GM18519 (cell line): ENCODE measurements around the gene THSD4.
"Not testable (repeated sequence)": the region's sequence is repeated elsewhere in the genome, so short reads cannot be mapped to it uniquely, and the experiment has no call there.

Experiments
- ATAC-seq: cut with Tn5 transposase; IDR thresholded peaks from one replicate; pipeline ENCODE4 v1.9.1; 2021; ENCODE audit warnings: mild to moderate bottlenecking, moderate library complexity; ENCODE audit not compliant: unreplicated experiment, low FRiP score

THSD4 gene

DNA sequence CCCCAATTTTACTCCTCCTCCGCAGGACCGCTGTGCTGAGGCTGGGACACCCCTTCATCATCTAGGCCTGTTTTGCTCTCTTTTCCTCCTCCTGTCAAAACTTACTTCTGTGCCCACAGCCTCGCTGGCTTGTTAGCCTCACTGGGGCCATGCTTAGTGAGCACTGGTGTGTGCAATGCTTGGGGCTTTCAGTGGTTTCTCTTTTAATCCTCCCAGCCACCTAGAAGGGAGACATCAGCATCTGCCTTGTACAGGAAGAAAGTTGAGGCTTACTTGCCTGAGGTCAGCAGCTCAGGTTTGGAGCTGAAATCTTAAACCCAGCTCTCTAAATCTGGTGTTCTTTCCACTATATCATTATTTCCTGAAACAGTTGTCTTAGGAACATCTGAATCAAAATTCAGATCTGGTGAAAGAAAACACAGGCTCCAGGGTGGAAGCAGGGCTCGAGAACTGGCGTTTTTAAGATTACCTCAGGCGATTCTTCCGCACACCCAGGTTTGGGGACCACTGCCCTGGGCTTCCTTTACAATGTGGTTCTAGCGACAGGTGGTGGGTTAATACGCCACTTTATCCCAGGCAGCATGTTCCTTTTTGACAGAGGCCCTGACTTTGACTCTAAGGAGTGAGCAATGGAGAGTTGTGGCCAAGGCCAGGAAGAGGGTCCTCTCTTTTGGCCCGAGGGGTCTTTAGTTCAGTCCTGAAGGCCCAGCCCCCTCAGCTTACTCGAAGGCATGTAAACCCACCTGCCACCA lies 3.8 kb downstream of the THSD4 start:
- ATAC-seq = no peak

GRCh38 chr15:71120428-71120944 lies 5.2 kb downstream of the THSD4 start:
- ATAC-seq = no peak

GRCh38 chr15:71121442-71121841 lies 6.2 kb downstream of the THSD4 start:
- ATAC-seq = no peak

DNA sequence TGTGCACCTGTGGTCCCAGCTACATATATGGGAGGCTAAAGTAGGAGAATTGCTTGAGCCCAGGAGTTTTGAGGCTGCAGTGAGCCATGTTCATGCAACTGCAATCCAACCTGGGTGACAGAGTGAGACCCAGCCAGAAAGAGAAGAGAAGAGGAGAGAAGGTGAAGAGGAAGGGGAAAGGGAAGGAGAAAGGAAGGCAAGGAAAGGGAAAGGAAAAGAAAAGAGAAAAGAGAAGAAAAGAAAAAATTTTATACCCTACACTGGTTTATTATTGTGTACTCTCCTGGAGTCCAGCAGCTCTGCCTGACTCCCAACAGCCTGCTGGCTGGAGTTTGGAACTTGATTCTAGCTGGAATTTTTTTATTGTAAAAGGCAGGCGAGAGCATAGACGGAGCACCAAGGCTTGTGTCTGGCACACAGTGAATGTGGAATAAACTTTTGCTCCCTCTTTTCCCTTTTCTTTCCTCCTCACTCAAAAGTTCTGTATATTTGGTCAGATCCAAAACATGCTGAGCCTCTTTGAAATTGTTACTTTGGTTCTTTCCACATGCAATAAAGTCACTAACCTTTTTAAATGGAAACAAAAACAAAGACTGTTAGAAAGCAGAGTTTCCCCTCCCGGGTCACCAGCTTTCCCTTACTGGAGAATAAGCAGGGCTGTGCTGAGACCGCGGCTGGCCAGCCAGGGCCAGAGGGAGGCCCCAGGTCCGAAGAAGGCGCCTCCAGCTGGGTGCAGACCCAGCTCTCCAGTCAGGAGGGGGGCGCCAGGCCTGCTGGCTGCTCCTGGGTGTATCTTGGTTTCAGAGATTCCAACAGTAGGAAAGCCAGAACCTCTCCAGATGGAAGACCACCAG lies 9.9 kb downstream of the THSD4 start:
- no peak for ATAC-seq

DNA sequence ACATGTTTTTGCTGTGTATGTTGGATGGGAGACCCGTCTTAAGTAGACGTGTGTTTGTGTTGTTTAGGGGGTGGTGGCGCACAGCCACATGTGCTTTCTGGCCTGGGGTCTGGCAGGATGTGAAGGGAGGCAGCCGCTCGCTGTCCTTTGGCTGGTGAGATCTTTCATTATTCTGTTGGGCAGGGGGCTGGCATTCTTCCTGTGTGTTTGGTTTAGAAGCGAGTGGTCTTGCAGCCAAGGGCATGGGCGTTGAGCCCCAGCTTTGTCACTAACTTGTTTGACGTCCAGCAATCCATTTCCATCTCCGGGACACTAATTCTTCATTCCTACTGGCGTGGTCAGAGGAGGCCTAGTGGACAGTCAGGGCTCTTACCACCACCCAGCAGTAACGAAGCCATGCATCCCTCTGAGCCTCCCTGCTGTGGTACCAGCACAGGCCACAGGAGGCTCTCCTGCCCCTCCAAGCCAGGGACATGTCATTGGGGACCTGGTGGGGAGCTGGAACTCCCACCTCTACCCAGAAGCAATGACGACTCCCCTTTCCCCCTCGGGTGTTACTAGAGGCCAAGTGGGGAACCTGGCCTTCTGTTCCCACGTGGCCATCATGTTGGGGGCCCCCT lies 10.7 kb downstream of the THSD4 start:
- ATAC-seq = no peak

DNA sequence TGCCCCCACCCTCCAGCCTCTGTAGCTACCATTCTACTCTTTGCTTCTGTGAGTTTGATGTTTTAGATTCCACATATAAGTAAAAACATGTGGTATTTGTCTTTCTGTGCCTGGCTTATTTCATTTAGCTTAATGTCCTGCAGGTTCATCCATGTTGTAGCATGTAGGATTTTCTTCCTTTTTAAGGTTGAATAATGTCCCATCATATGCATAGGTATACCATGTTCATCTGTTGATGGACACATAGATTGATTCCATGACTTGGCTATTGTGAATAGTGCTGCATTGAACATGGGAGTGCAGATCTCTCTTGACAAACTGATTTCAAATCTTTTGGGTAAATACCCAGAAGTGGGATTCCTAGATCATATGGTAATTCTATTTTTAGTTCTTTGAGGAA lies 11.8 kb downstream of the THSD4 start:
- ATAC-seq = no peak

DNA sequence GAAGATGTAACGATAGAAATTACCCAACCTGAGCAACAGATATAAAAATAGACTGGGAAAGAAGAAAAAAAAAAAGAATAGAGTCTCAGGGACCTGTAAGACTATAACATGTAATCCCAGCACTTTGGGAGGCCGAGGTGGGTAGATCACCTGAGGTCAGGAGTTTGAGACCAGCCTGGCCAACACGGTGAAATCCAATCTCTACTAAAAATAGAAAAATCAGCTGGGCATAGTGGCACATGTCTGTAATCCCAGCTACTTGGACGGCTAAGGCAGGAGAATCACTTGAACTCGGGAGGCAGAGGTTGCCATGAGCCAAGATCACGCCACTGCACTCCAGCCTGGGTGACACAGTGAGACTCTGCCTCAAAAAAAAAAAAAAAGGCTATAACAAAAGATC lies 12.9 kb downstream of the THSD4 start:
- ATAC-seq = not testable (repeated sequence)

DNA sequence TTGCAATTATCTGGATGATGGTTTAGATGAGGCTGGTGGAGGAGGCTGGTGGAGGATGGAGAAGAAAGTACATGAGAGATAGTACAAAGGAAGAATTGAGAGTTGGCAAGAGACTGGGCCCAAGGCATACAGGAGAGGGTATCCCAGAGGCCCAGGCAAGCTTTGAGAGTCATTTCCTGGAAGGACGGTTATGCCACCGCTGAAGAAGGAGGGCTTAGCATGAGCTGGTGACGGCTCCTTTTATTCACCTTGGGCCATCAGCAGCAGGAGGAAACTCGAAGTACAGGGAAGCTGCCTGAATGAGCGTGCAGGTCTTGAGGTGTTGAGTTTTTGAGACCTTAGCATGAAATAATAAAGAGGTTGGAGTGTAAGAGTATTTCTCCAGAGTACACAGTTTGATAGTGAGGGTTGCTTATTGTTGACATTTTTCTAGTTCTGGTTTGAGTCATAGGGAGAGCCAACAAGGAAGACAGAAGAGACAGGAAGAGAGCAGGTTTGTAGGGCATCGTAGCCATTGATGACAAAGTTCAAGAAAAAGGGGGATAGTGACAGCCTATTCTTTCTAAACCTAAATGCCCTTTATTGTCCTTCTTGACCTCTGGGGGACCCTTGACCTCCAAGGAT lies 13.8 kb downstream of the THSD4 start:
- ATAC-seq = no peak

- ATAC-seq = no peak
These were observed 14.4 kb downstream of the THSD4 start for GRCh38 chr15:71129669-71130068.

GRCh38 chr15:71131601-71132362 lies 16.5 kb downstream of the THSD4 start:
- ATAC-seq = no peak

DNA sequence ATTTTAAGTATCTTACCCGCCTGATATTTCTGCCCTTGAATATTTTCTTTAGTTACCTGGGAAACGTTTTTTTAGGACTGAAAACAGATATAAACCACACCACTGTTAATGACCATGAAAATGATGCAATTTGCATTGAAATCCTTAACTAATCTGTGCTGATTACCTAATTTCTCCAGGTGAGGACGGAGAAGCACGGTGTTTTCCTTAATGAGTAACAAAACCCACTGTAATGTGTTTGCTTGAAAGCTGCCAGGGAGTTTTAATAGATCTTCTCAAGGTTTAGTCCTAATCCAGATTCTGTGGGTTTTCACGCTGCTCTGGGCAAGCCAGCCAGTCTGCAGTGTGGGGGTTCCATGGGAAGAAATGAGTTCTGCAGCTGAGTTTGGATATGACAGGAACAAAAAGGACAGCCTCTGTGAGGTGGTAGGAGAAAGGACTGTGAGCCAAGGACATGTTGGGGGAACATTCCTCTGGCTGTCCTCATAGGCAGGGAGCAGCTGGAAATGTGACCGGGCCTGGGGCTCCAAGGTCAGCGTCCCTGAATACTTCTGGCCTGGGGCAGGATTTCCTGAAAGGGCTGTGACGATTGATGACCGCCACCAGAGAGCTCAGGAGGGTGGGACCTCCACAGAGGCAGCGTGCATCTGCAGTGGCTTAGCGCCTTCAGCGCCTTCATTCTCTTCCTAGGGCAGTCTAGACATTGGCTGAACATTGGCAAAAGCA lies 18.6 kb downstream of the THSD4 start:
- no peak for ATAC-seq

- ATAC-seq = no peak
These were observed 21.0 kb downstream of the THSD4 start for GRCh38 chr15:71136159-71136783.

DNA sequence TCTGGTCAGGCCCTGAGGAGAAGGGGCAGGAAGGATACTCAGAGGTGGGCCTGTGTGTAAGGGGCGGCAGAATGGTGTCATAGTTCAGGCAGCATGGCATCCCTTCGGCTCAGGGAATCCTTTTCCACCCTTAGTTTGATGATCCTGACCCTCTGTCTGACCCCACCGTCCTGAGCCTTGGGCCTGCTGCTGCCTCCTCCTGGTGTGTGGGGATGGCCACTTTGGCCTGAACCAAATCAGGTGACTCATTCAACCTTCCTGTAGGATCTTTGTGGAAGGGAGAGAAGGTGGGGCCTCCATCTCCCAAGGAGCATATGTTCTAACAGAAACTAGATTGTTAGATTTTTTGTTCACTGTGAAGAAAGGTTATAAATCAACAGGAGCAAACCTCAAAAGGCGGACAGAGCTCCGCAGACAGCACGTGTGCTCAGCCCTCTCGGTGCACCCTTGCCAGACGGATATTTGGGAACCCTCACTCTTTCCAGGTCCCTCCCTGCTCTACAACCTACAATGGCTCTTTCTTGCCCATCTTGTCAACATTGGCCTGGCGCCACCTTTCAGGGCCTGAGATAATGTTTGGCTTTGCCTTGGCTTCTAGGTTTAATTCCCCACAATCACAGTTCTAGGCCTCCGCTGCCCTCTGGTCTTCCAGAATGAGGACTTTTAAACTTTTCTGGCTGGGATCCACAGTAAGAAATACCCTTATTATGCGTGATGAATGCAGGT lies 21.7 kb downstream of the THSD4 start:
- ATAC-seq = no peak

- no peak for ATAC-seq
These were observed 23.2 kb downstream of the THSD4 start for GRCh38 chr15:71138473-71138872.

DNA sequence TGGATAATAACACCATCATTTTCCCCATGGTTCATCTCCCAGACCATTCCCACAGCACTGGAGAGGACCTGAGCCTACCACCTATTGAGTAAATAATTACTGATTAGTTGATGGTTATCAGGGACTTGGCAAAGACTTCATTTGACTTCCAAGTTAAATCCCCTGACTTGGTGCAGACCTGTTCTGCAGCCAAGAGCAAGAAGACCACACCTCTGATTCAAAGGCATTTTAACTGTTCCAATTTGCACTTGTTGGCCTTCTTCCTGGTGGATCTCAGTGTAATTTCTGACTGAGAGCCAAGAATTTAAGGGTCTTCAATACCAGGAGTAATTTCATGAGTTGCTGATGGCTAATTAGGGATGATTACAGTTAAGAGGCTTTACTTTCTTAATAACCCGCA lies 24.0 kb downstream of the THSD4 start:
- ATAC-seq = no peak

- ATAC-seq = no peak
These were observed 26.3 kb downstream of the THSD4 start for GRCh38 chr15:71141572-71141971.

GRCh38 chr15:71142780-71143179 lies 27.5 kb downstream of the THSD4 start:
- ATAC-seq = no peak
